Esophagus squamous epithelium (tissue), 4 donors: ENCODE measurements around the gene CMPK1.

Source experiments
- CTCF ChIP-seq, 6 experiments: fragments of 450-650 bp in 4 of 6; fragments of 200-600 bp in 2 of 6; sonication (generic) in 2 of 6; IDR thresholded peaks; one replicate each; pipeline ENCODE4 v1.5.1; 2016 to 2019; ENCODE audit warnings: antibody characterized with exemption in 6 of 6, mild to moderate bottlenecking in 4 of 6, moderate library complexity in 4 of 6
- POLR2A ChIP-seq, 4 donors: fragments of 450-650 bp; IDR thresholded peaks; one replicate each; pipeline ENCODE4 v1.6.1; 2017; ENCODE audit warnings: antibody characterized with exemption in 4 of 4, mild to moderate bottlenecking in 4 of 4, moderate library complexity in 3 of 4

DNA sequence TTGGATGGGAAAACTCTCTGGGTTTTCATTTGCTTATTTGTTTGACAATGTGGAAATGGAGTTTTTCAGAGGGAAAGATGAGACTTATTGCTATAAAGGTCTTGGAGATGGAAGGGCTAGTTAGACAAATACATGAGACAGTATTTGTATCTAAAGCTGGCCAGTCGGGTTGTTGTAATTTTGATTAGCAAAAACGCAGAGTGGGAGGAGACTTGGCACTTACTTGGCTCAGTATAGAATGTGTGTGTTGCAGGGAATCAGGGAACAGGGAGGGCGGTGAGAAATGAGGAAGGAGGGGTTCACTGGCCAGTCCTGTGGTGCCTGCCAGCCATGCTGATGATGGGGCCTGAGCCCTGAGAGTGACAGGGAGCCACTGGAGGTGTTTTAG, 76.5 kb downstream of the CMPK1 start:
- TF ChIP-seq CTCF (IDR thresholded peaks at IDR 0.05) (no peak), POLR2A (IDR thresholded peaks at IDR 0.05) (no peak)
